ENCODE results near the gene RNF113B. TPM values are rescaled to one million over a fixed set of nuclear protein-coding genes. Genes with fewer than 3 reads are reported as not detected.
A peak's percentile ranks its signal among the peaks of the same experiment; 100 is the strongest.

The RNF113B gene
- total and polyA plus RNA-seq, 2 of the 13 experiments (the other 11 are each of a cell fraction or from before 2014, with no cell fraction given): not detected

DNA sequence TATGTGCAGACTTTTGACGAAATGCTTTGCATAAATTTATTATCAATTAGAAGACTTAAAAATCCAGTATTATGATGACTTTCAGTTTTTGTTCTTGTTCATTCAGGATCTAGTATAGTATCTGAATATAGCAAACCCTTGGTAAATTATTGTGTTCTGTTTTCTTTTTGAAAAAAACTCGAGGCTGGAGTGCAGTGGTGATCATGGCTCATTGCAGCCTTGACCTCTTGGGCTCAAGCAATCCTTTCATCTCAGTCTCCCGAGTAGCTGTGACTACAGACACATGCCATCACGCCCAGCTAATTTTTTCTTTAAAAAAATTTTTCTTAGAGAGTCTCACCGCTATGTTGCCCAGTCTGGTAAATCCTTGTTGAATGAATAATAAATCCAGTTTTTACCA, 29.5 kb downstream of the RNF113B start (continued):
- TF ChIP-seq ATF7 (IDR thresholded peaks at IDR 0.05) (no peak), ATF7 (CRISPR knock-in tag; IDR thresholded peaks at IDR 0.05) (no peak), ZNF790 (CRISPR knock-in tag; IDR thresholded peaks at IDR 0.05; ENCODE audit: borderline replicate concordance) (no peak), PLSCR1 (CRISPR knock-in tag; IDR thresholded peaks at IDR 0.05; ENCODE audit: borderline replicate concordance) (no peak), ZBTB3 (CRISPR knock-in tag; IDR thresholded peaks at IDR 0.05; ENCODE audit: borderline replicate concordance, low read depth) (no peak)

- 3% methylated on average over 10 of the region's 10 CpGs for WGBS (ENCODE audit: low lambda C conversion rate)
- TF ChIP-seq MAZ (IDR thresholded peaks at IDR 0.05; ENCODE audit: borderline replicate concordance, low read depth, low read length) (no peak), MAZ (CRISPR knock-in tag; IDR thresholded peaks at IDR 0.05; ENCODE audit: low read depth) (0 out of 2 replicates have a peak, but pooled peaks have one; percentile 24), BRCA1 (CRISPR knock-in tag; IDR thresholded peaks at IDR 0.05) (no peak), NCOR1 (IDR thresholded peaks at IDR 0.05; ENCODE audit: borderline replicate concordance, low read length) (0 out of 2 replicates have a peak, but pooled peaks have one; percentile 25), ZFYVE20 (CRISPR knock-in tag; IDR thresholded peaks at IDR 0.05; ENCODE audit: borderline replicate concordance, low read depth) (no peak), YY1 (IDR thresholded peaks at IDR 0.05; ENCODE audit: insufficient read depth, insufficient replicate concordance, low read depth, low read length) (peak; percentile 19), U2AF1 (optimal IDR thresholded peaks at IDR 0.05; ENCODE audit: low read depth, low read length) (no peak), SIN3A (IDR thresholded peaks at IDR 0.05; ENCODE audit: borderline replicate concordance, low read depth, low read length) (peak; percentile 52; the same call in 1 of the 2 replicates), ZC3H13 (CRISPR knock-in tag; IDR thresholded peaks at IDR 0.05) (no peak), CEBPB (IDR thresholded peaks at IDR 0.05; ENCODE audit: borderline replicate concordance, low read depth, low read length) (peak; percentile 70; the same call in 1 of the 2 replicates), ZNF430 (CRISPR knock-in tag; IDR thresholded peaks at IDR 0.05) (peak; percentile 30; the same call in 1 of the 2 replicates), POLR2AphosphoS5 (IDR thresholded peaks at IDR 0.05; ENCODE audit: low read depth, low read length) (peak; percentile 51; the same call in 1 of the 2 replicates), SP140L (CRISPR knock-in tag; IDR thresholded peaks at IDR 0.05; ENCODE audit: borderline replicate concordance) (no peak), ZFX (CRISPR knock-in tag; IDR thresholded peaks at IDR 0.05; ENCODE audit: low read depth) (0 out of 2 replicates have a peak, but pooled peaks have one; percentile 16), SRY (CRISPR knock-in tag; IDR thresholded peaks at IDR 0.05) (no peak)
- TF ChIP-seq, protein P1, sequence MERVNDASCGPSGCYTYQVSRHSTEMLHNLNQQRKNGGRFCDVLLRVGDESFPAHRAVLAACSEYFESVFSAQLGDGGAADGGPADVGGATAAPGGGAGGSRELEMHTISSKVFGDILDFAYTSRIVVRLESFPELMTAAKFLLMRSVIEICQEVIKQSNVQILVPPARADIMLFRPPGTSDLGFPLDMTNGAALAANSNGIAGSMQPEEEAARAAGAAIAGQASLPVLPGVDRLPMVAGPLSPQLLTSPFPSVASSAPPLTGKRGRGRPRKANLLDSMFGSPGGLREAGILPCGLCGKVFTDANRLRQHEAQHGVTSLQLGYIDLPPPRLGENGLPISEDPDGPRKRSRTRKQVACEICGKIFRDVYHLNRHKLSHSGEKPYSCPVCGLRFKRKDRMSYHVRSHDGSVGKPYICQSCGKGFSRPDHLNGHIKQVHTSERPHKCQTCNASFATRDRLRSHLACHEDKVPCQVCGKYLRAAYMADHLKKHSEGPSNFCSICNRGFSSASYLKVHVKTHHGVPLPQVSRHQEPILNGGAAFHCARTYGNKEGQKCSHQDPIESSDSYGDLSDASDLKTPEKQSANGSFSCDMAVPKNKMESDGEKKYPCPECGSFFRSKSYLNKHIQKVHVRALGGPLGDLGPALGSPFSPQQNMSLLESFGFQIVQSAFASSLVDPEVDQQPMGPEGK (CRISPR knock-in tag; IDR thresholded peaks at IDR 0.05): peak; percentile 81
Observed at GRCh38 chr13:98144801-98145350, 32.2 kb downstream of the RNF113B start.

More at GRCh38 chr13:98144801-98145350, 32.2 kb downstream of the RNF113B start:
- peak overlapping the region; percentile 86 for H3K4me2 ChIP-seq (ENCODE audit: low read depth, low read length)
- peak overlapping the region; percentile 82 to 98 (median 92) for H3K4me3 ChIP-seq (replicated peaks in 1 of 3; ENCODE audit: insufficient read depth in 1 of 3, low read depth in 2 of 3, low read length in 3 of 3)
- ChIA-PET POLR2A (interaction anchor here (1.6 to 2.0 kb wide), 2 partner anchors 16 to 121 kb away, joined by 4 to 7 read pairs; no protein-coding TSS in a partner anchor), CTCF (ENCODE audit: low intra/inter-chr PET ratio, low total read pairs) (no interaction called here)
- H4K20me1 ChIP-seq (ENCODE audit: insufficient read depth, low read length): peaks cover 46% of the 10 kb centered on the region
- in situ Hi-C loops (cut with HindIII; ENCODE audit: extremely low pct_ligation_motif_present, low pct_unique_long_range_greater_than_20kb): loop anchor here (10.0 kb wide), 1 partner anchor 130 kb away; no protein-coding TSS in a partner anchor
- H3K36me3 ChIP-seq (replicated peaks in 1 of 2; ENCODE audit: control insufficient read depth in 1 of 2, insufficient read depth in 2 of 2, low read length in 2 of 2): peaks cover 0 to 10% of the 10 kb centered on the region in 2 experiments; a peak in 1 of 5 replicates
- H3K27me3 ChIP-seq (ENCODE audit: control insufficient read depth in 1 of 2, insufficient read depth in 2 of 2, low read length in 2 of 2): no peaks in the 10 kb centered on the region; a peak in 1 of 5 replicates
- peaks cover 69% of the 10 kb centered on the region for H3K79me2 ChIP-seq (ENCODE audit: insufficient read depth, low read length)
- DNase-seq (ENCODE audit: low spot score): peak; percentile 86
- H3K4me1 ChIP-seq (ENCODE audit: insufficient read depth, low read length): peaks cover 59% of the 10 kb centered on the region
- peak overlapping the region; percentile 83 for H3K27ac ChIP-seq (ENCODE audit: extremely low read length, insufficient read depth, low read length)
- H3K9ac ChIP-seq (ENCODE audit: insufficient read depth, low read depth, low read length): peak overlapping the region; percentile 90
- no peaks in the 10 kb centered on the region for H3K9me3 ChIP-seq (ENCODE audit: low read length)
- TSS peak; percentile 46 for BruUV-seq (replicated peaks)
- H2AFZ ChIP-seq (ENCODE audit: low read length): no peak overlapping the region
- FAIRE-seq: peak; percentile 79
- peak; percentile 21 for ATAC-seq
- intact Hi-C loops (cut with micrococcal nuclease; ENCODE audit: unreplicated experiment): loop anchor here (1.0 to 10.0 kb wide), 5 partner anchors 102 to 290 kb away; no protein-coding TSS in a partner anchor
